ENCODE data around the gene IL17C. TPM values are rescaled to one million over a fixed set of nuclear protein-coding genes. Genes with fewer than 3 reads are reported as not detected.

IL17C gene
- polyA plus RNA-seq, 4 donors: not detected

GRCh38 chr16:88680554-88681083 lies 42.2 kb downstream of the IL17C start:
- no peak for DNase-seq (ENCODE audit: low read depth in 4 of 4, low spot score in 3 of 4)

GRCh38 chr16:88681084-88681680 lies 42.8 kb downstream of the IL17C start:
- DNase-seq (ENCODE audit: low read depth in 4 of 4, low spot score in 3 of 4): no peak

- DNase-seq (ENCODE audit: low read depth in 4 of 4, low spot score in 3 of 4): no peak
Observed at GRCh38 chr16:88681709-88682451, 43.5 kb downstream of the IL17C start.

- DNase-seq (ENCODE audit: low read depth in 4 of 4, low spot score in 3 of 4): no peak
Observed at GRCh38 chr16:88684569-88685155, 46.3 kb downstream of the IL17C start.

- DNase-seq (ENCODE audit: low read depth in 4 of 4, low spot score in 3 of 4): no peak
Observed at GRCh38 chr16:88685156-88686061, 47.0 kb downstream of the IL17C start.

- DNase-seq (ENCODE audit: low read depth in 4 of 4, low spot score in 3 of 4): no peak
Observed at GRCh38 chr16:88686062-88686438, 47.7 kb downstream of the IL17C start.

GRCh38 chr16:88686439-88687253 lies 48.3 kb downstream of the IL17C start, which contains the start of gene SNAI3:
Gene SNAI3, minus strand, starts transcription at chr16:88686507. Its CDS starts 101 bp downstream, at chr16:88686406.
- DNase-seq (ENCODE audit: low read depth in 4 of 4, low spot score in 3 of 4): peak in 1 of 4 donors; percentile 60

GRCh38 chr16:88687254-88687576 lies 48.8 kb downstream of the IL17C start:
- DNase-seq (ENCODE audit: low read depth in 4 of 4, low spot score in 3 of 4): no peak

- no peak for DNase-seq (ENCODE audit: low read depth in 4 of 4, low spot score in 3 of 4)
Observed at GRCh38 chr16:88687676-88688012, 49.3 kb downstream of the IL17C start.

GRCh38 chr16:88688013-88688778 lies 49.8 kb downstream of the IL17C start:
- DNase-seq (ENCODE audit: low read depth in 4 of 4, low spot score in 3 of 4): no peak

Other genes starting within 250 kb of the IL17C start
- 1 to 10 TPM; 2.2 to 5.3 (median 2.7) TPM for gene ZFPM1, start 185.3 kb upstream of the IL17C start, polyA plus RNA-seq (ENCODE audit: insufficient read length in 4 of 4)
- gene ZC3H18, start 68.2 kb upstream of the IL17C start, polyA plus RNA-seq (ENCODE audit: insufficient read length in 4 of 4): 10 to 100 TPM; 34.3 to 48.6 (median 35.2) TPM
- gene CYBA, start 12.5 kb downstream of the IL17C start, polyA plus RNA-seq (ENCODE audit: insufficient read length in 4 of 4): 100 to 1,000 TPM in 3 of 4 donors, 10 to 100 TPM in 1; 46.1 to 160 (median 103) TPM
- 10 to 100 TPM; 21.9 to 38.9 (median 27.4) TPM for gene MVD, start 24.5 kb downstream of the IL17C start, polyA plus RNA-seq (ENCODE audit: insufficient read length in 4 of 4)
- under 1 TPM; 0.50 to 0.87 (median 0.61) TPM for gene SNAI3, start 47.9 kb downstream of the IL17C start, polyA plus RNA-seq (ENCODE audit: insufficient read length in 4 of 4)
- gene RNF166, start 67.8 kb downstream of the IL17C start, polyA plus RNA-seq (ENCODE audit: insufficient read length in 4 of 4): 10 to 100 TPM; 13.3 to 24.8 (median 20.5) TPM
- gene CTU2, start 67.9 kb downstream of the IL17C start, polyA plus RNA-seq (ENCODE audit: insufficient read length in 4 of 4): 10 to 100 TPM; 10.5 to 17.0 (median 11.6) TPM
- gene PIEZO1, start 146.6 kb downstream of the IL17C start, polyA plus RNA-seq (ENCODE audit: insufficient read length in 4 of 4): 10 to 100 TPM; 25.6 to 46.9 (median 36.0) TPM
- 10 to 100 TPM in 3 of 4 donors, 1 to 10 TPM in 1; 9.8 to 20.9 (median 12.0) TPM for gene CDT1, start 165.2 kb downstream of the IL17C start, polyA plus RNA-seq (ENCODE audit: insufficient read length in 4 of 4)
- gene APRT, start 173.4 kb downstream of the IL17C start, polyA plus RNA-seq (ENCODE audit: insufficient read length in 4 of 4): 100 to 1,000 TPM in 1 of 4 donors, 10 to 100 TPM in 3; 57.9 to 122 (median 80.7) TPM
- gene GALNS, start 218.4 kb downstream of the IL17C start, polyA plus RNA-seq (ENCODE audit: insufficient read length in 4 of 4): 10 to 100 TPM; 19.8 to 26.7 (median 22.1) TPM
- gene TRAPPC2L, start 218.6 kb downstream of the IL17C start, polyA plus RNA-seq (ENCODE audit: insufficient read length in 4 of 4): 10 to 100 TPM; 57.9 to 91.5 (median 77.5) TPM
- not detected for gene PABPN1L, start 228.1 kb downstream of the IL17C start, polyA plus RNA-seq (ENCODE audit: insufficient read length in 4 of 4)

Data from left renal pelvis (tissue), 4 donors.